Transverse colon (tissue), 4 donors: ENCODE results near the gene GPR171. TPM values are rescaled to one million over a fixed set of nuclear protein-coding genes. Genes with fewer than 3 reads are reported as not detected.

Experiments used
- DNase-seq: peaks from one replicate; pipeline ENCODE4 v3.0.0-alpha.2; 2019
- H3K27ac ChIP-seq, 4 donors: fragments of 200-600 bp; sonication (generic); 2 replicates each; pipeline ENCODE4 v1.5.1; 2016 to 2018; ENCODE audit warnings: inconsistent platforms in 4 of 4
- H3K27me3 ChIP-seq: fragments of 200-600 bp; sonication (generic); 2 replicates; pipeline ENCODE4 v1.5.1; 2017; ENCODE audit warnings: inconsistent platforms
- H3K36me3 ChIP-seq, 4 donors: fragments of 200-600 bp; sonication (generic); 2 replicates each; pipeline ENCODE4 v1.5.1; 2017 to 2019; ENCODE audit warnings: inconsistent platforms in 4 of 4
- H3K4me1 ChIP-seq, 4 donors: fragments of 200-600 bp; sonication (generic); 2 replicates each; pipeline ENCODE4 v1.5.1; 2017 to 2020; ENCODE audit warnings: inconsistent platforms in 4 of 4
- H3K4me3 ChIP-seq, 4 donors: fragments of 200-600 bp; sonication (generic); 1 replicate in 1 of 4; 2 replicates in 3 of 4; pipeline versions ENCODE4 v1.5.1 to v1.6.1; 2017 to 2019; ENCODE audit warnings: inconsistent platforms in 4 of 4
- H3K9me3 ChIP-seq, 2 donors: fragments of 200-600 bp; sonication (generic); 2 replicates each; pipeline ENCODE4 v1.5.1; 2017 to 2019; ENCODE audit warnings: inconsistent platforms in 2 of 2
- CTCF ChIP-seq, 5 experiments: fragments of 200-600 bp in 3 of 5; fragments of 450-650 bp in 2 of 5; sonication (generic) in 3 of 5; IDR thresholded peaks; 1 replicate in 2 of 5; 2 replicates in 3 of 5; pipeline ENCODE4 v1.5.1; 2016 to 2017; ENCODE audit warnings: antibody characterized with exemption in 5 of 5, inconsistent platforms in 3 of 5, mild to moderate bottlenecking in 2 of 5, moderate library complexity in 1 of 5
- EP300 ChIP-seq: sonication (generic); formaldehyde crosslinking; IDR thresholded peaks from one replicate; pipeline ENCODE4 v1.6.1; 2017; ENCODE audit warnings: antibody characterized with exemption, low read depth
- POLR2A ChIP-seq: fragments of 450-650 bp; IDR thresholded peaks from one replicate; pipeline ENCODE4 v1.6.1; 2016; ENCODE audit warnings: antibody characterized with exemption, mild to moderate bottlenecking, moderate library complexity
- POLR2AphosphoS5 ChIP-seq, 3 donors: sonication (generic); formaldehyde crosslinking; IDR thresholded peaks; one replicate each; pipeline ENCODE4 v1.6.1; 2016; ENCODE audit warnings: antibody characterized with exemption in 3 of 3
- WGBS, 2 donors: methylation state at CpG; one replicate each; pipeline ENCODE4 v1.1.5; 2018; ENCODE audit warnings: low coverage in 1 of 2; 5-methylcytosine and 5-hydroxymethylcytosine counted together
- in situ Hi-C, 4 donors: fragments of 200-750 bp; cut with MboI; loops; one replicate each; pipeline versions ENCODE4 v1.15.0 to v1.15.1; 2017; ENCODE audit warnings: low sequenced_read_pairs in 3 of 4, low pct_ligation_motif_present in 1 of 4, low pct_unique_long_range_greater_than_20kb in 1 of 4
- intact Hi-C: fragments of 100-400 bp; cut with DNase I; formaldehyde crosslinking; loops from one replicate; pipeline ENCODE4 v1.15.1; 2023; ENCODE audit warnings: low total_unique reads
- total RNA-seq, 4 donors: library from RNA; depleted of rRNA; stranded (reverse); fragments of >200 nt; gene quantifications; one replicate each; pipeline ENCODE4 v1.1.0, GENCODE V29; 2016

GPR171 gene
- total RNA-seq, 4 donors from 2014 or later = 3.8 to 6.8 TPM; not detected in 2

GRCh38 chr3:151168269-151169094 is 34.5 kb downstream of the GPR171 start:
- peak overlapping the region in 1 of 4 donors; percentile 57 for H3K27ac ChIP-seq
- H3K4me3 ChIP-seq = no peak overlapping the region
- no peaks in the 10 kb centered on the region for H3K36me3 ChIP-seq
- in situ Hi-C loops = loop anchor here (5.0 to 10.0 kb wide), 5 partner anchors 46 to 119 kb away; partner anchors contain the start of gene P2RY14 (in 2 of the 4)
- 14 to 17% methylated on average over 7 of the region's 7 CpGs for WGBS, 2 donors
- H3K4me1 ChIP-seq = peaks cover 0 to 19% (median 0%) of the 10 kb centered on the region in 4 donors
- intact Hi-C loops = loop anchor here (5.0 kb wide), 1 partner anchor 114 kb away; no protein-coding TSS in a partner anchor
- DNase-seq = peak; percentile 87
- no peaks in the 10 kb centered on the region for H3K9me3 ChIP-seq
- H3K27me3 ChIP-seq = no peaks in the 10 kb centered on the region
- TF ChIP-seq POLR2AphosphoS5 (IDR thresholded peaks at IDR 0.05) = no peak
- TF ChIP-seq CTCF (IDR thresholded peaks at IDR 0.05) = peak; percentile 73 to 79 (median 78)
- no peak for TF ChIP-seq POLR2A
- no peak for TF ChIP-seq EP300

GRCh38 chr3:151166161-151166560 is 36.9 kb downstream of the GPR171 start:
- WGBS, 2 donors = 75 to 80% methylated on average over 3 of the region's 3 CpGs
- H3K4me1 ChIP-seq = peaks cover 0 to 19% (median 0%) of the 10 kb centered on the region in 4 donors
- no peak for DNase-seq
- H3K4me3 ChIP-seq = no peak overlapping the region
- intact Hi-C loops (loop anchor here (5.0 kb wide), 1 partner anchor 116 kb away; no protein-coding TSS in a partner anchor), in situ Hi-C loops (loop anchor here (5.0 to 10.0 kb wide), 5 partner anchors 49 to 121 kb away; partner anchors contain the start of gene P2RY14 (in 2 of the 4))
- no peaks in the 10 kb centered on the region for H3K36me3 ChIP-seq
- H3K27ac ChIP-seq = no peak overlapping the region
- TF ChIP-seq CTCF (IDR thresholded peaks at IDR 0.05) (no peak), POLR2AphosphoS5 (IDR thresholded peaks at IDR 0.05) (no peak), POLR2A (no peak), EP300 (no peak)
- H3K9me3 ChIP-seq = no peaks in the 10 kb centered on the region
- no peaks in the 10 kb centered on the region for H3K27me3 ChIP-seq

GRCh38 chr3:151165226-151165625 is 37.8 kb downstream of the GPR171 start:
- Histone ChIP-seq H3K36me3 (no peaks in the 10 kb centered on the region), H3K4me1 (peaks cover 0 to 12% (median 0%) of the 10 kb centered on the region in 4 donors), H3K27me3 (no peaks in the 10 kb centered on the region), H3K9me3 (no peaks in the 10 kb centered on the region), H3K4me3 (no peak overlapping the region), H3K27ac (no peak overlapping the region)
- intact Hi-C loops (loop anchor here (5.0 kb wide), 1 partner anchor 117 kb away; no protein-coding TSS in a partner anchor), in situ Hi-C loops (loop anchor here (5.0 to 10.0 kb wide), 5 partner anchors 50 to 122 kb away; partner anchors contain the start of gene P2RY14 (in 2 of the 4))
- 84 to 90% methylated on average over 4 to 7 of the region's 7 CpGs for WGBS, 2 donors
- TF ChIP-seq CTCF (IDR thresholded peaks at IDR 0.05) (no peak), POLR2AphosphoS5 (IDR thresholded peaks at IDR 0.05) (no peak), EP300 (no peak), POLR2A (no peak)
- no peak for DNase-seq

- no peak for DNase-seq
- Histone ChIP-seq H3K27ac (no peak overlapping the region), H3K9me3 (no peaks in the 10 kb centered on the region), H3K4me3 (no peak overlapping the region), H3K27me3 (no peaks in the 10 kb centered on the region), H3K4me1 (no peaks in the 10 kb centered on the region), H3K36me3 (no peaks in the 10 kb centered on the region)
- in situ Hi-C loops (loop anchor here in 3 of 4 donors (10.0 kb wide), 3 partner anchors 55 to 125 kb away; no protein-coding TSS in a partner anchor), intact Hi-C loops (no loop called here)
- no peak for TF ChIP-seq CTCF (IDR thresholded peaks at IDR 0.05)
- TF ChIP-seq EP300 = no peak
- TF ChIP-seq POLR2A = no peak
- TF ChIP-seq POLR2AphosphoS5 (IDR thresholded peaks at IDR 0.05) = no peak
- WGBS, 2 donors = 85 to 95% methylated on average over 9 to 10 of the region's 10 CpGs
Observed at GRCh38 chr3:151159806-151160205, 43.2 kb downstream of the GPR171 start.
